ENCODE data around the gene NTRK3.
"Not testable (repeated sequence)": the region's sequence is repeated elsewhere in the genome, so short reads cannot be mapped to it uniquely, and the experiment has no call there.

The NTRK3 gene

DNA sequence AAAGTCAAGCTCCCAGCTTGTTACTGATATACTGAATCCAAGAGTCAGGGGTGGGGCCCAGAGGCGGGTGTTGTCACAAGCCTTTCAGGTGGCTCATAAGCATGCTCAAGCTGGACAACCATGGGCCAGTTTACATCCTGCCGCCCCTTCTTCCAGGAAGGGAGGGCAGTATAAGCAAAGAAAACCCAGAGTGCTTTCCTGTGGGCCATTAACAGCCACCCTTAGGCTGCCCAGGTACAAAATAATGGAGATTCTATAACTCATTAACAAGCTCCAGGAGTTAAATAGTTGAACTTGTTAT is 183.2 kb downstream of the NTRK3 start:
- DNase-seq (ENCODE audit: low read depth): no peak

DNA sequence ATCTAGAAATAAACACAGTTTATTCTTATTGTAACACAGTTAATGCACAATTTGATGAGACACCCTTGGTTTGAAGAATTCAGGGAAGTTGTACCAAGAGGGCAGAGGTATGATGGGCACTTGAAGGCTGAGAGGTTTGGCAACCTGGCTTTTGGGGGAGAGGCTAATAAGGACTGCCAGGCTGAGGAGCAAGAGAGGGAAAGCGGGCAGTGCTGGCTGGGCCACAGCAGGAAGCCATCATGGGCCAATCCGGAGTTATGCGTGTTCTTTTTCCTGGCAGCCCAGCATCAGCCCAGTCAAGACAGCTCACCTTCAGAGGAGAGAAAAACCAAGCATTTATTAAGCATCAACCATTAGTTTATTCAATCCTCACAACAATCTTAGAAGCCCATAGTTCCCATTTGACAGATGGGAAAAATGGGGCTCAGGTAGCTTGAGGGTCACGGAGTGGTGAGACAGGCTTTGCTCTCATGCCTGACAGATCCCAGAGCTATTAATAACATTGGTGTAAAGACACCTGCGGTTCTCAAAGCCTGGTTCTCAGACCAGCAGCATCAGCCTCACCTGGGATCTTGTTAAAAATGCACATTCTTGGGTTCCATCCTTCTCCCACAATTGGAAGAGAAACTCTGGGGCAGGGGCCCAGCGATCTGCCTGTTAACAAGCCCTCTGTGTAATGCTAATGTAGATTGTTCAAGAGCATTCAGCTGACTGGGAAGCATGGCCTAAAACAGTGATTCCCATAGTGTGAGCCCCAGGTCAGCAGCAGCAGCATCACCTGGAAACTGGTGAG is 183.7 kb downstream of the NTRK3 start:
- DNase-seq (ENCODE audit: low read depth): no peak

DNA sequence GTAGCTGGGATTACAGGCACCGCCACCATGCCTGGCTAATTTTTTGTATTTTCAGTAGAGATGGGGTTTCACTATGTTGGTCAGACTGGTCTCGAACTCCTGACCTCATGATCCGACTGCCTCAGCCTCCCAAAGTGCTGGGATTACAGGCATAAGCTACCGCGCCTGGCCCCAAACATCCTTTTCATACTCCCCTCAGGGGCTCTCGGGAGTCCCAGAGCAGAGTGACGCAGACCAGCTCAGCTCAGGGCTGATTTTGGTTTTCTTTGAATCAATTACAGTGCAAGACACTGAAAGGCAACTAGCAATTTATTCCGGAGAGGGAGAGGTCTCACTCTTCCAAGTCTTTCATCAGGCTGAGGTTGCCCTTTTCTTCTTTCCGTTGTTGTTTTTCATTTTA is 184.4 kb downstream of the NTRK3 start:
- not testable (repeated sequence) for DNase-seq (ENCODE audit: low read depth)

DNA sequence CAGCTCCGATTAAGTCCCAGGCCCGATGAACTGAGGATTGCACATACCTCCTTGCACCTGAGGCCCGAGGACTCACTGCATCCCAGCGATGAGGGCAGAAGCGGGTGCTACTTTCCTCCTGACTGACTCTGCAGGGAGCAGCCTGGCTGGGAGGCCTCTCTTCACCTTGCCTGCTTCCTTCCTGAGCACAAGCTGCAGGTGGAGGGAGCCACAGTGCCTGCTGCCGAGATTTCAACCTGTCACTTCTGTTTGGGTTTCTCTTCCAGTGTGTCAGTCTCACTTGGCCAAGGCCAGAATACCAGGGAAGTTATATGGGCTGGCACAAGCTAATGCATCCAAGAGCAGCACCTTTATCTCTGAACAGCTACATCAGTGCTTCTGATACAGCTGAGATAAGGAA is 185.4 kb downstream of the NTRK3 start:
- no peak for DNase-seq (ENCODE audit: low read depth)

DNA sequence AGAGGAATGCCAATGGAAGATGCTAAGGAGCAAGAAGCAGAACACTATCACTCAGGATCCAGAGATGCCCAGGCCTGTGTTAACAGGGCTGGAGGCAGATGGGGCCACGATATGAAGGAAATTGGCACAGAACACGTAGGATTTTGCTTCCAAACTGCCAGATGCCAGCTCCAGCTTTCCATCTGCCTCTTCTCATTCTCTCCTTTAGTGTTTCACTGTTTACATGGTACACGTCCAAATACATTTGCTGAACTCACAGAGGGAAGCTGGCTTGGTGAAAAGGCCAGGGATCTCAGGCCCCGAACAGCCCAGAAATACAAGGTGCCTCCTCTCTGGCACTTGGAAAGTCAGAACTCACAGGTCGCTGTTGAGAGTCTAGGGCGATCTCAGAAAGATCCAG is 187.0 kb downstream of the NTRK3 start:
- DNase-seq (ENCODE audit: low read depth): no peak

DNA sequence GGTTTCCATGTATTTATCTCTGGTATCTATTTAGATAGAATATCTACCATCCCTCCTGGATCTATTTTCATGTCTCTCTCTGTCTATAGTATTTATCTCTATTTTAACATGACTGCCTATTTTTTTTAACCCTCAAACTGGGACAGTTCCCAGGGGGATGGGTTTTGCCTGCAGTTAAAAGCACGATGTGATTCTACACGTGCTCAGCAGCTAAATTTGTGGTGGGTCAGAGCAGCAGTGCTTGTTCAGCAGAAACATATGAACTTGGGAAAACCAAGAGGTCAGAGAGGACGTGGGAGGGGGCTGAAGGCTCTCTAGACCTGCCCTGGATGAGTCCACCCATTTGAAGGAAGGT is 189.2 kb downstream of the NTRK3 start:
- no peak for DNase-seq (ENCODE audit: low read depth)

DNA sequence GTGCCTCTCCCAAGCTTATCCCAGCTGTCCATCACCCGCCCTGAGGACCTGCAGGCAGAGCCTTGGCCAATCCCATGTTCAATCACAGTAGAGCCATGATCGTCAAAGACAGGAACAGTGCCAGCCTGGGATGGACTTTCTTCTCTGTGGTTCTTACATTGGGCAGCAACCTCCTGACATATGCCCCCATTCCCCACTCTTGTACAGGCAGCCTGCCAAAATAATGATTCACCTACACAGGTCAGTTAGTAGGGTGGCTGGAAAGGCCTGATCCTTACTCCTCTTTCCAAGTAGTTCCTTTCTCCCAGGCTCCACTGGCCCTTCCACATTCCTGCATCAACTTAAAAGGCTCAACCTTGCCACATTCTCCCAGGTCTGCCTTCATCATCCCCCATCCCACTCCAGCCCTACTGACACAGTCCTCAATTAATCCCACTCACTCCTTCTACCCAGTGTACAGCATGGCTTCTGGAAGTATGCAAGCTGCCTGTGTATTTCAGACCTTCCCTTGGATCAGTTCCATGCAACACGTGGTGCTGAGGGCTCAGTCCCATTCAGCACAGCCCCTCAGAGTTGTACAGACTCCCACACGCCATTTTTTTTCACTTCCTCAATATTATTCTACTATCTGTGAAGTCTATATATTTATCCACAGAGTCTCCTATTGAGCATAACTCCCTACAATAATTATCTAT is 189.8 kb downstream of the NTRK3 start:
- no peak for DNase-seq (ENCODE audit: low read depth)

DNA sequence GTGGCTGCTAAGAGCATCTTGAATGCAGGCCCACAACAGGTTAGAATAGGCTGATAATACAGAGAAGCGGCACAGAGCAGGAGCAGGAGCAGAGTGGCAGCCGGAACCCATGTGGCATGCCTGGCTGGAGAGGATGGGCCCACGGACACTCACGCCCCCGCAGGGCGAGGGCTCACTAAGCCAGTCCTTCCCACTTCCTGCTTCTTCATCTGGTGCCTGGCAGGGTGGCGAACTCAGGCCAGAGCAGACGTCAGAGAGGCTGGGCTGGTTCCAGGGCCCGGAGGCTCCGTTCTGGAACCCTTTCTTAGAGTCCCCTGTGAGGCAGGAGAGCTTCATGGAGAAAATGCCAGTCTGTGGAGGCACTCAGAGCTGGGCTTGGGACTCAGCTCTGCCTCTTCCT is 195.1 kb downstream of the NTRK3 start:
- no peak for DNase-seq (ENCODE audit: low read depth)

DNA sequence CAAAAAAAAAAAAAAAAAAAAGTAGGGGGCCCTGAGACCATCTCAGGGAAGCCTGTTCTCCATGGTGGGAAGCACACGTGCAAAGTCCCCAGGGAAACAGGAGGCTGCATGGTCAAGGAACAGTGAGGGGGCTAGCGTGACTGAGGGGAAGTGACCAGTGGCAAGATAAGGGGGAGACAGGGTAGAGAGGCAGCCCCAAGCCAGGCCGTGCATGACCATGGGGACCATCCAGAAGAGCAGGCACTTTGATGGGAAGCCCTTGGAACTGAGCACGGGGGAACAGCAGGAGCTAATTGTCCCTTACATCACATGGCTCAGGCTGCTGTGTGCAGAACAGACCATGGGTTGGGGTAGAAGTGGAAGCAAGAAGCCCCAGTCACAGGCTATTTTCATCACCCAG is 196.2 kb downstream of the NTRK3 start:
- no peak for DNase-seq (ENCODE audit: low read depth)

DNA sequence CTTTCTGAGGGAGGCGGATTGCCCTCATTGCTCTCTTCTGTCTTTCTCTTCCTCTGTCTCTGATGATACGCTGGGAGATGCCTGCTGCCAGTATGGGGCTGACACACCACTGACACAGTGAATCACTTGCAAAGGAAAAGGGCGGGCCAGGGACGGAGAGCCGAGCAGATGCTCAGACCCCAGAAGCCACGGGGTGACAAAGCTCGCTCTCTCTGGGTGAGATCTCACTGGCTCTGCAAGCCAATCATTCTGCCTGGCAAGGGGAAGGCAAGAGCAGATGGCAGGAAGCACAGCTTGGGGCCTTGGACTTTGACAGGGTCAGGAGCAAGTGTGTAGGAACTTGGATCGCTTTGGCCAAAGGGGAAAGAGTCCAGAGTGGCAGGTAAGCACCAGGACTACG is 198.7 kb downstream of the NTRK3 start:
- DNase-seq (ENCODE audit: low read depth): no peak

DNA sequence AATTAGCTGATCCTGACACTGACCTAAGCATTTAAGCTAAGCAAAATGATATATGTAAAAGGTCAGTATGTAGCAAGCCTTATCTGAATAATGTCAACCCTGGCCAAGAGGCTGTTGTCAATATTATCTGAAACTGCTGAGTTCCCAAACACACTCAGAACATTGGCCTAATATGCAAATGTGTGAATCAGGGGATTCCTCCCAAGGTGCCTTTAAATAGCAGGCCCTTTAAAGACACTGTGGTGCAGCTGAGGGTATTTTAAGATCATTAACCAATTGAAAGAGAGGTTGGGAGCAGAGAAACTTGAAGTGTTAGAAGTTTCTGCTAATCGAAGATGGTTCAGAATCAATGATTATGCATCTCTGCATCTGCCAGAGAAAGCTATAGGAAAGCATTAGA is 207.0 kb downstream of the NTRK3 start:
- DNase-seq (ENCODE audit: low read depth): no peak

DNA sequence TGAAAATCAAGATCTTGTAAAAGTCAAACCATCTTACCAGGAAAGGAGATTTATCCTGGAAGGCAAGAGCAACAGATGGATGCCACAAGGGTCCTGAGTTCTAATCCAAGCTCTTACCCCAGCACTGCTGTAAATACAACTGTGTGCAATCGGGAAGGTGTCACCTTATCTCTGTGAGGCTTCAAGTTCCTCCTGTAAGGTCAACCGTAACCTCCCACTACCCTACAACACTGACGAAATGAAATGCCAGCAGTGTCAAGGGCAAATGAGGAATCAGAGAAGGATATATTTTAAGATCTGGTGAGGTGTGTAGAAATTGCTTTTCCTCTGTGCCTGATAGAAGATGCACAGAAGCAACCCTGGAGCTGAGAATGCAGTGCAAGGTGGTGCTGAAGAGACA is 207.8 kb downstream of the NTRK3 start:
- no peak for DNase-seq (ENCODE audit: low read depth)

DNA sequence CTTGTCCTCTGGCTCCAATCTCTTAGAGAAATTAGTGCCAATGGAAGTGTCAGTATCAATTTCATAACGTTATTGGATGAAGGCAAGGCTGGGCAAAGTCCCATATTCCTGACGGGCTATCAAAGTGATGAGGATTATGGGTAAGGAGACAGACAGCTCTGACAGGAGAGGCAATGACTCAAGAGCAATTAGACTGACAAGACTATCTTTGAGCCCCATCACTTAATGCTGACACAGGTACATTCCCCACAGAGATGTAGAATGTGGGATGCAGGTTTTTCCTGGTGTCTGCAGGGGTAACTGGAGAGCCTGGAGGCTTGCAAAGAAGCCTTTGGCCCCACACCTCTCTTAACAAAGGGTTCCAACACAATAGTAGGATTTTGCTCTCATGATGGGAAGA is 208.3 kb downstream of the NTRK3 start:
- DNase-seq (ENCODE audit: low read depth): no peak

DNA sequence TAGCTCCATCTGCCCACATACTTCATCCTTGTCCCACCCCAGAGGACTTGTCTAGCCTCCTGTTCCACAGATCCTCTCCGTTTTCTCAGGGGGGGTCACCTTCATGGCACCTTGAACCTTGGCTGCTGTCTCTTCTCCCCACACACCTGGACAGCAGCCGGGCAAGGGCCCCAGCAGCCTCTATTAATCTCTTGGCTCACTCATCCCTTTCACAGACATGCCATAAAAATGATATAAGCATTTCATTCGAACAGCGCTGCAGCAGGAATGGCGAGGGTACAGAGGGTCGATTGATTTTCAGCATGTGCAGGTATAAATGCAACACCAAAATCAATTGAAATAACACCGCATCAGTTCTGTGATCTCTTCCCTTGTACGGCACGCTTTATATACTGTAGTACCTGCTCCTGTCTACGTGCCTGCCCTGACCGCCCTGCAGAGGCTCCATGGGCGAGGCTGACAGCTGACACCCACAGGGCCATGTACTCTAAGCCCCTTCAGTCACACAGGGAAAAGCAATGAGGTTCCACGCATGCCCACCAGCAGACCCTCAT is 209.9 kb downstream of the NTRK3 start:
- no peak for DNase-seq (ENCODE audit: low read depth)

DNA sequence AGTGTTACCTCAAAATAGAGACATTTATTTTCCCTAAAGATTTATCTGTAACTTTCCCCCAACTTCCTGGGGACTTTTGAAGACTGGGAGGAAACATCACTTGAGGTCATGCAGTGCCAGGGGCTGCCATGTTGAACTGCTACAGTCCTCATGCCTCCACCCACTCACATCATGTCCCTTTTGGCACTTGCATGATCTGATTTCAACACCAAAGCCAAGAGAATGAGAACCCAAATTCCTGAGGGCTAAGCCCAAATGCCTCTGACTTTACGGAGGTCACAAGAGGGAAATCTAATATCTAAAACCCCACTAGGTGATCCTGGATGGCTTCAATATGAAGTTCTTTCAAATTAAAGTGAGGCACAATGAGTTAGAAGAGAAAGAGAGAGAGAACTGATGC is 213.1 kb downstream of the NTRK3 start:
- DNase-seq (ENCODE audit: low read depth): no peak

DNA sequence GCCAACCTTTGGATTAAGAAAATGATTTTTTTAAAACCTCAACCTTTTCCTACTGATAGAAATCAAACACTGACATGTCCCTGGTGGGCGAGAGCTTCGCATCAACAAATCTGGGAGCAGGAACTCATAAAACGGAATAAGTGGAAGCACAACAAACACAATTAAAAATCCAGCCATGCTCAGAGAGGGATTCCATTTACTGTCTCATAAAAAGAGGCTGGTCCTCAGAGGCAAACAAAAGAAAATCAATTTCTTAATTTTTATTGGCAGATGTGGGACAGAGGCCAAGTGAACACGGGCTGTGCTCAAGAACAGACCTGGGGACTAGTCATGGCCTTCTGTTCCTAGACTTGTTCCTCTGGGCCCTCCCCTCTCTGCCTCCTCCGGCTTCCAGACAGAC is 214.5 kb downstream of the NTRK3 start:
- DNase-seq (ENCODE audit: low read depth): no peak

DNA sequence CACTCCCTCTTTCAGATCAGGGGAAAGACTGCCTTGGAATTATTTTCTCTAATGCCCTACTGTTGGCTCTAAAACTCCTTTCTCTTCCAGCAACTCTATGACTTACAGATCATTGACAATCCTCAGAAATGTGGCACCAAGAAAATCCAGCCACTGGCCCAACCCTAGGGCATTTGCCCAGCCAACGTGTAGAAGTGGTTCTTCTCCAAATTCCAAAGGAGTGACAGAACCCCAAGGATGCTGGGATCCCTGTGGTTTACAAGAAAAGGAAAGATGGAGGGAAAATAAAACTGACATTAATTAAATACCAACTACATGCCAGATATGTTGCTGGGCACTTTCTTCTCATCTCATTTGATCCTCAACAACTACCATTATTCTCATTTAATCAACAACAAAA is 216.0 kb downstream of the NTRK3 start:
- no peak for DNase-seq (ENCODE audit: low read depth)

DNA sequence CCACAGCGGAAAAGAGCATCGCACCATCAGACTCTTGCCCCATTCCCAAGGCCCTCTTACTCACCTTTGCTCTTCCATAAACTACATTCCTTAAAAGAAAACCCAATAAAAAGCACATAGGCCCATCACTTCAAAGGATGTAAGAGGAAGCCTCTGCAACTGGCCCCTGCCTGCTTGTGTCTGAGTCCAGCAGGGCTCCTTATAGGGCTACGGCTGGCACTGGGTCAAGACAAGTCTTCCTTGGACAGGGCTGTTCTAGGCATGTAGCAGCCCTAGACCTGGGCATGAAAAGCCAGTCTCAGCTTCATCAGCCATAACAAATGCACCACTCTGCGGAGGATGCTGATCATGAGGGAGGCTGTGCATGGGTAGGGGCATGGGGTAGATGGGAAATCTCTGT is 218.3 kb downstream of the NTRK3 start:
- DNase-seq (ENCODE audit: low read depth): no peak

DNA sequence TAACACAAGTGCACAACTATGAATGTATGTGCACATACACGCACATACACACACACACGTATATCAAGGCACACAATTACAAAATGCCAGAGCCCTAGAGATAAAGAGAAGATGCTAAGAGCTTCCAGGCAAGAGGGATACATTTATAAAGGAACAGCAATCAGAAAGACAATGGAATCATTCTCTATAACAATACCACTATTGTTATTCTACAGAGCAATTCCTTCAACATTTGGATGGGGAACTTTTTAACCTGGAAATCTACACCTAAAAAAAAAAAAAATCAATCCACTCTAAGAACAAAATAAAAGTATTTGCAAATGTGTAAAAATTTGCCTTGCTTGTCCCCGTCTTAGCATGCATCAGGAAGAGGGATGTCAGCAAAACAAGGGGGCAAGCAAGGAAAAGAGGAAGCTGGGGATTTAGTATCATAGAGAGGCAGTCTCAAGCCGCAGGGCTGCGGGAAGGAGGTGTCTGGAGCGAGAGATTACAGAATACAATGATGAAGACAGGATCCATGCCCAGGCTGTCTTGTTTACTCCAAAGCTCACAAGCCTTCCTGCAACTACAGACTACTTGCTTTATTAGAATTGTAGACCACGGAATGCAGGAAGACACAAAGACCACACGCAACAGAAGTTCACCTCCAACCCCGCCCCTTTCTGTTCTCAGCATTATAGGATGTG is 220.2 kb downstream of the NTRK3 start:
- no peak for DNase-seq (ENCODE audit: low read depth)

DNA sequence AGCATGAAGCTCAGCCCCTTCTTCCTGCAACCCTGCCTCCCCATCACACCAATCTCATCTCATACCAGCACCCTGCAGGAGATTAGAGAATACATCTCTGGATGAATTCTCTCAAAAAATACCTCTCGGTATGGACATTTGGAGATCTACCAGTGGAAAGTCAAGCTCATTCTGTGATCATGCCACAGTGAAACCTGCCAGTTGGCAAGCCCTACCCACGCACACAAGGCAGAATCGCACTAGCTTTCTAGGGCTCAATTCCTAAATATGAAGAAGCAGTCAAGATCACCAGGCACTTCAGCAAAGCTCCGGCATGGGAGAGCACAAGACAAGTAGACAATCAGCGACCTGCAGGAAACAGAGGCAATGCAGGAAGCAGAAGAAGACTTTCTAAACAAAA is 221.2 kb downstream of the NTRK3 start:
- DNase-seq (ENCODE audit: low read depth): no peak

DNA sequence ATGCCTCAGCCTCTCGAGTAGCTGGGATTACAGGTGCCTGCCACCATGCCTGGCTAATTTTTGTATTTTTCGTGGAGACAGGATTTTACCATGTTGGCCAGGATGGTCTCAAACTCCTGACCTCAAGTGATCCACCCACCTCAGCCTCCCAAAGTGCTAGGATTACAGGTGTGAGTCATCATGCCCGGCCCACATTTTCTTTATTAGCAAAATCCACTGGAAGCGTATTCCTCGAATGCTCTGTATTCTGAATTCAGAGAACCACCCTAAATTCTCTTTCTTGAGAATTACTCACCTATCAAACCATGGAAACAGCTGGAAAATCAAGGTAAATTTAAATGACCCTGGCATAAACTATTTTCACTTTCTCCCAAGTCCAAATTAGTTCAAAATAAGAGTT is 223.1 kb downstream of the NTRK3 start:
- DNase-seq (ENCODE audit: low read depth): not testable (repeated sequence)

DNA sequence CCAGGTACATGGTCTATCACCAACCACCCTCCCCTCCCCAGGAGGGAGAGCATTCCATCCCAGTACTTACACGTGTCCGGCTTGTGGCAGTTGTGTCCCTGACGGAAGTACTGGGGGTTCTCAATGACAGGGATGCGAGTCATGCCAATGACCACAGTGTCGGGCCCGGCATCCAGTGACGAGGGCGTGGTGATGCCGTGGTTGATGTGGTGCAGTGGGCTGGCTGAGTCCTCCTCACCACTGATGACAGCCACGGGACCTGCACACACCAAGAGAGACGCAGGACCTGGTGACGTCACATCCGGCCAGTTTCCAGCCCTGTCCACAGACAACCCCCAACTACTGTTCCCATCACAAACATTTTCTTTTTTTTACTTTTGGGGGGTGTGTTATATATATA is 223.8 kb downstream of the NTRK3 start:
- no peak for DNase-seq (ENCODE audit: low read depth)

DNA sequence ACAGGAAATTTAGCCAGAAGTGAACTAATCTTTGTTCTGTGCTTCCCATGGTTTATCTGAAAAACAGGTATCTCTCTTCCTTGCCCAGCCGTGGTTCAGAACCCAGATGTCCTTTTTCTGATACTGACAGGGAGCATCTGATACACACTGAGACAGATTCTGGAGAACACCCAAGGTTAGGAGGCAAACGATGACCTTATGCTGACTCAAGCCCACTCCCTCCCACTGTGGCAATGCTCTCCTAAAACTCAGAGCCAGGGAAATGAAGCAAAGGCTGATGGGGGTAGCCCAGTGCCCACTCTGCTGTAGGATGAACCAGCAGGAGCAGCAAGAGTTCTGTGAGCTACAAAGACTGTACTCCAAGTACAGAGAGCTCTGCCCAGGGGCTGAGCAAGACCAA is 225.1 kb downstream of the NTRK3 start:
- no peak for DNase-seq (ENCODE audit: low read depth)

Data from amniotic epithelial cell (primary cell).